Calu3 (cell line): Measurements from ENCODE around the gene PLEKHA7. TPM values are rescaled to one million over a fixed set of nuclear protein-coding genes. Genes with fewer than 3 reads are reported as not detected.
"Not testable (repeated sequence)": the region's sequence is repeated elsewhere in the genome, so short reads cannot be mapped to it uniquely, and the experiment has no call there.

Experiments used
- BruUV-seq: library from RNA; stranded (reverse); fragments of 400-500 nt; replicated peaks from 2 replicates; lab custom pipeline; 2021; lab: Mats Ljungman, UMichigan
- CTCF ChIA-PET: fragments of 300-600 bp; sonication (Branson Sonifier 250); formaldehyde crosslinking; loops from one replicate; lab custom pipeline; 2022; ENCODE audit warnings: antibody characterized with exemption; lab: Charles Lee
- DNase-seq: peaks from one replicate; pipeline ENCODE4 v3.0.0; 2022
- H3K27ac Mint-ChIP-seq: one replicate; pipeline ENCODE4 v1.8.0; 2022; ENCODE audit warnings: mixed read lengths; ENCODE audit not compliant: unreplicated experiment
- H3K27me3 Mint-ChIP-seq: one replicate; pipeline ENCODE4 v1.8.0; 2022; ENCODE audit warnings: mixed read lengths; ENCODE audit not compliant: unreplicated experiment
- H3K36me3 Mint-ChIP-seq: one replicate; pipeline ENCODE4 v1.8.0; 2022; ENCODE audit warnings: mild to moderate bottlenecking, moderate library complexity, mixed read lengths; ENCODE audit not compliant: insufficient read depth, unreplicated experiment
- H3K4me1 Mint-ChIP-seq: one replicate; pipeline ENCODE4 v1.8.0; 2022; ENCODE audit warnings: mild to moderate bottlenecking, low read depth, mixed read lengths; ENCODE audit not compliant: unreplicated experiment
- H3K4me3 Mint-ChIP-seq: one replicate; pipeline ENCODE4 v1.8.0; 2022; ENCODE audit warnings: mild to moderate bottlenecking, low read depth, moderate library complexity, mixed read lengths; ENCODE audit not compliant: unreplicated experiment
- H3K9me3 Mint-ChIP-seq: one replicate; pipeline ENCODE4 v1.8.0; 2022; ENCODE audit warnings: low read depth, mixed read lengths; ENCODE audit not compliant: unreplicated experiment
- intact Hi-C: fragments of 100-400 bp; cut with micrococcal nuclease; formaldehyde crosslinking; loops from one replicate; pipeline ENCODE4 v1.10.0; 2022; ENCODE audit not compliant: unreplicated experiment
- total RNA-seq: library from RNA; stranded (reverse); gene quantifications from 2 replicates; pipeline ENCODE4 v1.2.3, GENCODE V29; 2022
- TF ChIP-seq, protein P1 (sequence below): fragments of 200-600 bp; IDR thresholded peaks from one replicate; pipeline ENCODE4 v1.8.0; 2022; ENCODE audit warnings: antibody characterized with exemption; ENCODE audit not compliant: unreplicated experiment

The PLEKHA7 gene
- total RNA-seq, 1 experiment from 2014 or later = 138 TPM

- Mint-ChIP-seq H3K9me3 (no peaks in the 10 kb centered on the region), H3K4me3 (no peak overlapping the region), H3K4me1 (peaks cover 65% of the 10 kb centered on the region), H3K36me3 (peaks cover 36% of the 10 kb centered on the region), H3K27me3 (no peaks in the 10 kb centered on the region), H3K27ac (peak overlapping the region; percentile 25)
- TF ChIP-seq, protein P1, sequence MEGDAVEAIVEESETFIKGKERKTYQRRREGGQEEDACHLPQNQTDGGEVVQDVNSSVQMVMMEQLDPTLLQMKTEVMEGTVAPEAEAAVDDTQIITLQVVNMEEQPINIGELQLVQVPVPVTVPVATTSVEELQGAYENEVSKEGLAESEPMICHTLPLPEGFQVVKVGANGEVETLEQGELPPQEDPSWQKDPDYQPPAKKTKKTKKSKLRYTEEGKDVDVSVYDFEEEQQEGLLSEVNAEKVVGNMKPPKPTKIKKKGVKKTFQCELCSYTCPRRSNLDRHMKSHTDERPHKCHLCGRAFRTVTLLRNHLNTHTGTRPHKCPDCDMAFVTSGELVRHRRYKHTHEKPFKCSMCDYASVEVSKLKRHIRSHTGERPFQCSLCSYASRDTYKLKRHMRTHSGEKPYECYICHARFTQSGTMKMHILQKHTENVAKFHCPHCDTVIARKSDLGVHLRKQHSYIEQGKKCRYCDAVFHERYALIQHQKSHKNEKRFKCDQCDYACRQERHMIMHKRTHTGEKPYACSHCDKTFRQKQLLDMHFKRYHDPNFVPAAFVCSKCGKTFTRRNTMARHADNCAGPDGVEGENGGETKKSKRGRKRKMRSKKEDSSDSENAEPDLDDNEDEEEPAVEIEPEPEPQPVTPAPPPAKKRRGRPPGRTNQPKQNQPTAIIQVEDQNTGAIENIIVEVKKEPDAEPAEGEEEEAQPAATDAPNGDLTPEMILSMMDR = no peak
- DNase-seq = no peak
- intact Hi-C loops = no loop called here
- CTCF ChIA-PET = interaction anchor here (0.5 to 1.5 kb wide), 6 partner anchors 12 to 181 kb away, joined by 3 to 4 read pairs (median 4); partner anchors contain the start of gene PLEKHA7
- BruUV-seq = no TSS peak
Measured at GRCh38 chr11:17000987-17001386, 13.2 kb downstream of the PLEKHA7 start.

DNA sequence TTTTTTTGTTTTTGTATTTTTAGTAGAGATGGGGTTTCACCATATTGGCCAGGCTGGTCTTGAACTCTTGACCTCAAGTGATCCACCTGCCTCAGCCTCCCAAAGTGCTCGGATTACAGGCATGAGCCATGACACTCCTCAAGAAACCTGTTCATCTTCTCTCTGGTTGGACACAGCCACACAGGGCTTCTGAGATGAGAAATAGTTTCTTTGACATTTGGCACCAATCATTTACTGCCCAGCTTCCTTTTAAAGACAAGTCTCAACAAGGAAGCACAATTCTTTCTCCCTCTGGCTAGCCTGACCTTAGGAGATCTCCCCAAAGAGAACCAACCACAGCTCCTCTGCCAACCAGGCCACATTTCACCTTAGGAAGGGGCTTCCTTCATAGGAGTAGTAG, 14.0 kb downstream of the PLEKHA7 start:
- CTCF ChIA-PET = interaction anchor here (0.6 to 1.5 kb wide), 6 partner anchors 11 to 180 kb away, joined by 3 to 4 read pairs (median 4); partner anchors contain the start of gene PLEKHA7
- intact Hi-C loops, H3K27me3 Mint-ChIP-seq, DNase-seq, H3K4me3 Mint-ChIP-seq, H3K27ac Mint-ChIP-seq, BruUV-seq, H3K9me3 Mint-ChIP-seq: not testable (repeated sequence)
- Mint-ChIP-seq H3K4me1 (peaks cover 65% of the 10 kb centered on the region), H3K36me3 (peaks cover 33% of the 10 kb centered on the region)

DNA sequence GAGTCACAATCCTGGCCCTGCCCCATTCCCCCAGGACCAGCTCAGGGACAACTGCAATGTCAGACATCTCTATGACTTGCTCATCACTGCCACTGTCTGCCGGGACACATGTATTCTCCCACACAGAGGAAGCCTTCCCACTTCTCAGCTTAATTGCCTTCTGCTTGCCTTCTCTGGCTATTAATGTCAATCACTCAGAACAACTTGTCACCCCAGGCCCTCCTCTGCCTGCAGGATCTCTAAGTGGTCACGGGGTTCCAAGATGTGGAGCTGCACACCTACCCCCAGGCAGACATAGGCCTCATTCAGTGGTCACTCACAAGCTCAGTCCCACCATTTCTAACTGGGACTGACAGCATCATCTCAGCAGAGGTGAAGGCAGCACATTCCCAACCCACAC, 15.1 kb downstream of the PLEKHA7 start:
- Mint-ChIP-seq H3K27me3 (no peaks in the 10 kb centered on the region), H3K36me3 (peaks cover 25% of the 10 kb centered on the region), H3K27ac (no peak overlapping the region), H3K4me3 (no peak overlapping the region), H3K9me3 (no peaks in the 10 kb centered on the region), H3K4me1 (peaks cover 65% of the 10 kb centered on the region)
- TF ChIP-seq, protein P1 = no peak
- CTCF ChIA-PET = interaction anchor here (0.9 to 1.0 kb wide), 2 partner anchors 13 to 28 kb away, joined by 3 read pairs; no protein-coding TSS in a partner anchor
- no peak for DNase-seq
- intact Hi-C loops = no loop called here
- no TSS peak for BruUV-seq

DNA sequence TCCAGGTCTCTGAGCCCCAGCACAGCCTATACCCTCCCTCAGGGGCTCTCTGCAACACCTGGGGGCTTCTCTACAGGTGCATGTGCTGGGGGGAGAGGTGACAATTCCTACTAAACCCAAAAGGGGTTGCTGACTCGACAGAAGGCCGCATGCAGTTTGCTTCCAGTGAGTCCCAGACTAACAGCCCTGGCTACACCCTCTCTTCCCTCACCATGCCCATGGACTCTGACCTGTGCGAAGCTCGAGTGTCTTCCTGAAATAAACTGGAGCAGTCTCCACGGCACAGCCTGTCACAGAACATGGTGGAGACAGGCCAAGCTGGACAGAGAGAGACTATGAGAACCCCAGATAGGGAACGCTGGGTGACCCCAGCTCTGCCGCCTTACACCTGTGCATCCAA, 16.6 kb downstream of the PLEKHA7 start:
- no peak for DNase-seq
- CTCF ChIA-PET = interaction anchor here (0.8 kb wide), 1 partner anchor 51 kb away, joined by 3 read pairs; no protein-coding TSS in a partner anchor
- H3K27me3 Mint-ChIP-seq = no peaks in the 10 kb centered on the region
- BruUV-seq = no TSS peak
- TF ChIP-seq, protein P1 = no peak
- H3K36me3 Mint-ChIP-seq = peaks cover 25% of the 10 kb centered on the region
- H3K4me3 Mint-ChIP-seq = no peak overlapping the region
- peaks cover 71% of the 10 kb centered on the region for H3K4me1 Mint-ChIP-seq
- intact Hi-C loops = no loop called here
- H3K9me3 Mint-ChIP-seq = no peaks in the 10 kb centered on the region
- no peak overlapping the region for H3K27ac Mint-ChIP-seq

- TF ChIP-seq, protein P1 = no peak
- peaks cover 64% of the 10 kb centered on the region for H3K4me1 Mint-ChIP-seq
- intact Hi-C loops = no loop called here
- no peaks in the 10 kb centered on the region for H3K27me3 Mint-ChIP-seq
- no peak overlapping the region for H3K4me3 Mint-ChIP-seq
- no peaks in the 10 kb centered on the region for H3K9me3 Mint-ChIP-seq
- no TSS peak for BruUV-seq
- H3K36me3 Mint-ChIP-seq = peaks cover 22% of the 10 kb centered on the region
- CTCF ChIA-PET = no interaction called here
- DNase-seq = no peak
- H3K27ac Mint-ChIP-seq = no peak overlapping the region
Measured at GRCh38 chr11:16993495-16993894, 20.7 kb downstream of the PLEKHA7 start.
